Fibroblast of the aortic adventitia (primary cell): ENCODE data around the gene MED6. TPM values are rescaled to one million over a fixed set of nuclear protein-coding genes. Genes with fewer than 3 reads are reported as not detected.
A peak's percentile ranks its signal among the peaks of the same experiment; 100 is the strongest.

Experiments used
- DNase-seq: peaks from one replicate; pipeline ENCODE4 v3.0.0-alpha.2; 2010; ENCODE audit warnings: low read depth
- H3K4me3 ChIP-seq: 2 replicates; pipeline ENCODE4 v1.5.1; 2011; ENCODE audit warnings: low read depth, mild to moderate bottlenecking, control low read depth, low read length, moderate library complexity
- total RNA-seq: library from RNA; depleted of rRNA; stranded (reverse); fragments of >200 nt; gene quantifications from 2 replicates; pipeline ENCODE4 v1.2.3, GENCODE V29; 2012; ENCODE audit warnings: low replicate concordance
- TF ChIP-seq, protein P1 (sequence below): IDR thresholded peaks from 2 replicates; pipeline ENCODE4 v1.5.1; 2011; ENCODE audit warnings: mild to moderate bottlenecking, low read length, control low read depth, inconsistent platforms; ENCODE audit not compliant: insufficient read depth

MED6 gene
- total RNA-seq, 1 donor = 39.6 TPM

DNA sequence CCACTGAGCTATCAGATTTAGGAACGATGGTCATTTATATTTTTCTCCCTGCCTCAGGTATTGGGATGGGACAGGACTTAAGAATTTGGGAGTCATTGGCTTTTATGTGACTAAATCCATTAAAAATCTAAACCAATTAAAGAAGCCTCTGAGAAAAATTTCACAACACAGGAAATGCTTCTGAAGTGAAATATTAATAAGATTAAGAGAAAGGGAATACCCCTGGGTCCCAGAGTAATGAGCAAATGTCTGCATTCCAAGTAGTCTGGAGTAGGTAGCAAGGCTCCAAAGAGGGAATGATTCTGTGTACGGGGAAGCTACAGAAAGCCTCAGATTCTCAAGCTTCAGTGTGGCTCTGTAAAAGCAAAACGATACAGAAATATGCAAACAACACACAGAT lies 707 bp upstream of the MED6 start:
- TF ChIP-seq, protein P1, sequence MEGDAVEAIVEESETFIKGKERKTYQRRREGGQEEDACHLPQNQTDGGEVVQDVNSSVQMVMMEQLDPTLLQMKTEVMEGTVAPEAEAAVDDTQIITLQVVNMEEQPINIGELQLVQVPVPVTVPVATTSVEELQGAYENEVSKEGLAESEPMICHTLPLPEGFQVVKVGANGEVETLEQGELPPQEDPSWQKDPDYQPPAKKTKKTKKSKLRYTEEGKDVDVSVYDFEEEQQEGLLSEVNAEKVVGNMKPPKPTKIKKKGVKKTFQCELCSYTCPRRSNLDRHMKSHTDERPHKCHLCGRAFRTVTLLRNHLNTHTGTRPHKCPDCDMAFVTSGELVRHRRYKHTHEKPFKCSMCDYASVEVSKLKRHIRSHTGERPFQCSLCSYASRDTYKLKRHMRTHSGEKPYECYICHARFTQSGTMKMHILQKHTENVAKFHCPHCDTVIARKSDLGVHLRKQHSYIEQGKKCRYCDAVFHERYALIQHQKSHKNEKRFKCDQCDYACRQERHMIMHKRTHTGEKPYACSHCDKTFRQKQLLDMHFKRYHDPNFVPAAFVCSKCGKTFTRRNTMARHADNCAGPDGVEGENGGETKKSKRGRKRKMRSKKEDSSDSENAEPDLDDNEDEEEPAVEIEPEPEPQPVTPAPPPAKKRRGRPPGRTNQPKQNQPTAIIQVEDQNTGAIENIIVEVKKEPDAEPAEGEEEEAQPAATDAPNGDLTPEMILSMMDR = no peak
- H3K4me3 ChIP-seq = peak overlapping the region; percentile 66
- peak; percentile 26 for DNase-seq

- H3K4me3 ChIP-seq = peak overlapping the region; percentile 75
- no peak for DNase-seq
These were observed 1.1 kb downstream of the MED6 start for GRCh38 chr14:70599345-70599744.

DNA sequence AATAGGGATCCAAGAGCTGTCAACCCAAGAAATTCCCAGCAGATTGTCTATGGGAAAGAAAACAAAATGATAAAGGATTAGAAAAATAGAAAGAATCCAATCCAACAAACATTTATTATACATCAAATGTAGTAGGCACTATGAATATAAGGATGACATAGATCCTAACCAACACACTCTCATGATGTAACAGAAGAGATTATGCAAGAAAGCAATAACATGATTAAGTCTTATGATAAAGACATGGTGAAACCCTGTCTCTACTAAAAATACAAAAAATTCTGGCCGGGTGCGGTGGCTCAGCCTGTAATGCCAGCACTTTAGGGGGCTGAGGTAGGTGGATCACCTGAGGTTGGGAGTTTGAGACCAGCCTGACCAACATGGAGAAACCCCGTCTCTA lies 2.7 kb downstream of the MED6 start:
- TF ChIP-seq, protein P1 = no peak
- DNase-seq = no peak
- no peak overlapping the region for H3K4me3 ChIP-seq

More at GRCh38 chr14:70599345-70599744, 1.1 kb downstream of the MED6 start:
- TF ChIP-seq, protein P1 = no peak

GRCh38 chr14:70595443-70596185 lies 4.8 kb downstream of the MED6 start:
- H3K4me3 ChIP-seq = no peak overlapping the region
- TF ChIP-seq, protein P1 = no peak
- DNase-seq = no peak

GRCh38 chr14:70594461-70594860 lies 6.0 kb downstream of the MED6 start:
- H3K4me3 ChIP-seq = no peak overlapping the region
- DNase-seq = no peak
- TF ChIP-seq, protein P1 = no peak

- peak; percentile 7 for DNase-seq
- TF ChIP-seq, protein P1 = peak; percentile 14
- H3K4me3 ChIP-seq = no peak overlapping the region
These were observed 15.2 kb downstream of the MED6 start for GRCh38 chr14:70585231-70585630.
